Thyroid gland (tissue), 4 donors: ENCODE results near the gene LOXHD1.

ENCODE experiments used
- CTCF ChIP-seq, 6 experiments: fragments of 200-600 bp in 3 of 6; fragments of 450-650 bp in 3 of 6; sonication (generic) in 3 of 6; IDR thresholded peaks; one replicate each; pipeline ENCODE4 v1.5.1; 2016 to 2019; ENCODE audit warnings: antibody characterized with exemption in 6 of 6, mild to moderate bottlenecking in 2 of 6, inconsistent platforms in 1 of 6, moderate library complexity in 1 of 6
- POLR2A ChIP-seq, 2 donors: fragments of 450-650 bp; IDR thresholded peaks; one replicate each; pipeline ENCODE4 v1.6.1; 2017; ENCODE audit warnings: antibody characterized with exemption in 2 of 2, mild to moderate bottlenecking in 2 of 2, moderate library complexity in 1 of 2

- no peak for TF ChIP-seq CTCF (IDR thresholded peaks at IDR 0.05)
- no peak for TF ChIP-seq POLR2A (IDR thresholded peaks at IDR 0.05)
These were observed 6.3 kb downstream of the LOXHD1 start for GRCh38 chr18:46650681-46651080.
